ENCODE data around the gene LHFPL3.

- TF ChIP-seq EZH2 (IDR thresholded peaks at IDR 0.05; ENCODE audit: insufficient read depth, poor library complexity, severe bottlenecking) = no peak
- no peak for TF ChIP-seq EZH2phosphoT487 (IDR thresholded peaks at IDR 0.05; ENCODE audit: insufficient read depth, low read depth)
Measured at GRCh38 chr7:104657134-104657533, 328.7 kb downstream of the LHFPL3 start.

Data from GM23248 (cell line).